Stimulated activated CD8-positive, alpha-beta memory T cell treated with anti-CD3 and anti-CD28 coated beads, Interleukin-7, amount 100 ng/mL, for 48 hours (primary cell): ENCODE results near the gene JARID2.

Source experiments
- DNase-seq, 2 donors: peaks; one replicate each; pipeline ENCODE4 v3.0.0-alpha.2; 2020; ENCODE audit warnings: low read depth in 1 of 2; ENCODE audit errors: extremely low read depth in 1 of 2

The JARID2 gene

GRCh38 chr6:15246666-15247499, 1.0 kb downstream of the JARID2 start:
- DNase-seq, result no peak

DNA sequence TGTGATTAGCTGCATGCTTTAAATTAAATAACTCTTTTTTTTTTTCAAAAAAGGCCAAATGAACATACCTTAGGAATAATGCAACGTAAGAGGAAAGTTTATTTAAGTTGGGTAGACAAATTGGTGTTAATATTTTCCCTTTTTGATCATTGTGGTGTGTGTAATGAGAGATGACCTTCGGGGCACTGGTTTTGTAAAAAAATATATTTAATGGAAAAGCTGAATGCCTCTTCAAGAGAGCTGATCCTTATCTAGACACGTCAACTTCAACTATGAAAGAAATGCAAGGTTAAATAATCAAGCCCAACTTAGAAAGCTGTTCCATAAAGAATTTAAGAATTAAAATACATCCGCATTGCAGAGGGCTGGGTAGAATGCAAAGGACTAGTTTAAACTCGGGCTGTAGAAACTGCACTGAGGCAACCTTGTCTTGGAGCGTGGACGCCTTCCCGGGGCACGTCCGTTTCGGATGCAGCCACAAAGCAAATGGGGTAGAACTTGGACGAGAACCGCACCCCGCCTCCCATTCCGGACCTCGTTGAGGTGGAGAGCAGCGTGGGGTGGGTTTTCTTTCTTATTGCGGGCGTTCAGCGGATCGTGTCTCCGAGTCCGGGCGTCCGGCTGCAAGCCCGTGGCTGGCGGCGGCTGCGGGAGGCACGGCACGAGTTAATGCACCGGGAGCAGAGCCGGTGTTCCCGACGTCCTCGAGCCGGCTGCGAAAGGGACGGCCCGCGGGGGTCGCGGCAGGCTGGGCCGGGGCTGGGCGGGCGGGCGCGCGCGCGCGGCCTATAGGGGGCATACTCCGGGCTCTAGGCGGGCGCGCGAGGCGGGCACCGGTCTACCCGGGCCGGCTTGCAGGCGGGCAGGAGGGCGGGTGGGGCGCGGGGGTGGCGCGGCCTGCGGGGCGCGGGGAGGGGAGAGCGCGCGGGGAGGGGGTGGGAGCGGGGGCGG, 1.9 kb downstream of the JARID2 start:
- DNase-seq, result peak; percentile 33 to 34

GRCh38 chr6:15248451-15249370, 2.8 kb downstream of the JARID2 start:
- DNase-seq, result peak; percentile 85 to 93

DNA sequence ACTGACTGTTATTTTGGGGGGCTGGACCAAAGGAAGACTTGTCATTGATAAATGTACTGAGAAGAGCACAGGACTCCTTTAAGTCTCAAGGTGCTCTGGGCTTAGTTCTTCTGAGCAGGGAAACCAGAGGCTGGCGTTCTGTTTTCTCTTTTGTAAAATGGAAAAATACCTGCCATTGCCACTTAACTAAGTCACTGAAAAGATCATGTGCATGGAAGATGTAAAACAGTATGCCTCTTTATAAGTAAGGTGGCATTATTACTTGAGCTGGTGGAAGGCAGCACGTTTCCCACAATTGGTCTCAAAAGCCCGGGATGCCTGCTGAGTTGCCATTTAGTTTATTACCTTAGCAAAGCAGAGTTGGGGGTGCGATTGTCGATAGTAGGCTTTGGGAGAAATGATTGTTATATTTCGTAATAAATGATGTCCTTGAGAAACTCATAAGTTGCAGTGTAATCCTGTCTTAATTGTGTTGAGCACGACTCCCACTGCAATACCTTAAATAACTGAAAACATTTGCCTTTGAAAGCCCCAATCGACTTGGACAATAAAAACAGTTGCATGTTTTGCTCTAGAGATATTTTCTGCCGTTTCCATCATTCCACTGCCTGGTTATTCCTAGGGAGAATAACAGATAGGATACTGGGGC, 3.6 kb downstream of the JARID2 start:
- no peak for DNase-seq

GRCh38 chr6:15250187-15251168, 4.6 kb downstream of the JARID2 start:
- no peak for DNase-seq

- DNase-seq, result no peak
These were observed 6.3 kb downstream of the JARID2 start for GRCh38 chr6:15252195-15252594.

DNA sequence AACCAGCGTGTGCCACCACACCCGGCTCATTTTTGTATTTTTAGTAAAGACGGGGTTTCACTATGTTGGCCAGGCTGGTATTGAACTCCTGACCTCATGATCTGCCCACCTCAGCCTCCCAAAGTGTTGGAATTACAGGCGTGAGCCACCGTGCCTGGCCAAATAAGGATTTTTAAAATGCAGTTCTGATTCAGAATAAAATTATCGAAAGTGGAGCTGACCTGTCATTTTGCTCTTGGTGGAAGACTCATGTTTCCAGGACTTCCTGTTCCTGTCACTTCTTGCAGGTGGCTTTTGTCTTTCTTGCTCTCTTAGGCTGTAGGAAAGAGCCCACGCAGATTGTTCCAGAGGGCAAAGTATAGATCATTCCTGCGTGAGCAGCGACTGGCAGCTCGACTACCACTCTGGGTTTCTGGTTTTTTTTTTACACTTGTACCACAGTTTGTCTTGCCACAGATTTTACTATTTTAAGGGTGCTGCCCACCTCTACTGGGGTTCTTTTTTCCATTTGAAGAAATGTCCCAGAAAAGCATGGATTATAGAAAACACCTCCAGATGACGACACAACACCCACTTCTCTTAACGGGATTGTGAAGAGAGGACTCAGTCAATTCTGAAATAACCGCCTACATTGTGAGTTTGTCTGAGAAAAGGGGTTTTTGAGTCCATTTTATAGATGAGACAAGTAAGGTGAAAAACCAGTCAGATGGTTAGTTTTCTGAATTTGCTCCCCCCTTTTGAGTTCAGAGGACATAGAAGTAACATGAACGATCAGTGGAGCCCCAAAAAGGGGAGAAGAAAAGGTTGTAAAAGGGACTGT, 7.5 kb downstream of the JARID2 start:
- no peak for DNase-seq

GRCh38 chr6:15254070-15254975, 8.5 kb downstream of the JARID2 start:
- no peak for DNase-seq

- no peak for DNase-seq
These were observed 9.6 kb downstream of the JARID2 start for GRCh38 chr6:15255481-15255880.

- no peak for DNase-seq
These were observed 10.1 kb downstream of the JARID2 start for GRCh38 chr6:15255909-15256395.

DNA sequence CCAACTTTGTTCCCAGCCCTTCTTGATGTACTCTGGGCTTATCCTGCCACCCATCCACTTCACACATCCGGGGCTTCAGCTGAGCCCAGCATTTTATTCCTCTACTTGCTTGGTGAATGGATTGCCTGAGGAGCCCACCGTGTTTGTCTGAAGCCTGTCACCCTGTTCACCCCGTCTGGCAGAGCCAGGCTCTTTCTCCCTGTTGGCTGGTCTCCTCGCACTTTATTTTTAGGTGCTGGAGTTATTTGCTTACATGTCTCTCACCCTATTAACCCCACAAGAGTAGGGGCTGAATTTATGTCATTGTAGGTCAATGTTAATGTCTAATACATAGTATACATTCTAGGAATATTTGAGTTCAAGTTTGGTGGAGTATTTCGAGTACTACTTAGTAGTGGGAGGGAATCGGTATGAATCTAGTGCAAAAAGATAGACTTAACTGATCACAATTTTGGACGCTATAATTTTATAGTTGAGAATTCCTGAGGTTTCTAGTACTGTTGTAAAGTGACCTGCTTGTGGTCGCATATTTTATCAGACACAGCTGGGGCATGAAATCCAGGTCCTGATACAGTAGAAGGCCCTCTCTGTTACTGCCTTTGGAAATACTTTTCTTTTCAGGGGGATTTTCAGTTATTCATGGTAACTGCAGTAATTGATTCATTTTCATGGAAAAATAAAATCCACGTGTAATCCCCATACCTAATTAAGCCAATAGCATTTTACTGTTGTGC, 10.8 kb downstream of the JARID2 start:
- no peak for DNase-seq

GRCh38 chr6:15257357-15258132, 11.7 kb downstream of the JARID2 start:
- no peak for DNase-seq

- no peak for DNase-seq
These were observed 13.9 kb downstream of the JARID2 start for GRCh38 chr6:15259766-15260098.

DNA sequence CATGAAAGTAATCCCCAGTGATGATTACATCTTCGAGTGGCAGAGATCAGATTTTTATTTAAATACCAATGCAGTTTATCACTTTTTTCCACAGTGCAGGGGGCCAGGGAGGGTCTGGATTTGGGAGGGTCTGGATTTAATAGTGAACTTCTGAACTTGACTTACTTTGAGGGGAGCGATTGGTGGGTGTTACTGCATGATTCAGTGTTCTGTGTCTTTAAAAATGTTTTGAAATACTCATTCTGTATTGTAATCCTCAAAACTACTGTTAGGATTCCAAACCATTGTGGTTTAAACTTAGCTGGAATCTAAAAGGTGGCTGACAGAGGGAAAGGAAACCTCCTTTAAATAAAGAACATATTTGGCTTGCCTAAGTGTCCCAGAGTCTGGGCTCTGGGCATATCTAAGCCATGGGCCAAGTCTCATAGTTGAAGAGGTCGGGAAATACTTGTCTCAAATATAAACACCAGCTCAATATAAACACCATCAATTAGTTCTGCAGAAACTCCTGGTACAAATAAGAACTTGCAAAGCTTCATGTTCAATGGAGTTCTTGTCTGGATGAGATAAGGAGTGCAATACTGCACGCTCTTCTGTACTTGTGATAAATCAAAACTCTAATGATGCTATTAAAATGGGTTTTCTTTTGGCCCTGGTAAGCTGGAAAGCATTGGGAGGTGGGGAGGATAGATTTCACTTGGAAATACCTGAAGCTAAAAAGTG, 14.4 kb downstream of the JARID2 start:
- DNase-seq, result no peak

DNA sequence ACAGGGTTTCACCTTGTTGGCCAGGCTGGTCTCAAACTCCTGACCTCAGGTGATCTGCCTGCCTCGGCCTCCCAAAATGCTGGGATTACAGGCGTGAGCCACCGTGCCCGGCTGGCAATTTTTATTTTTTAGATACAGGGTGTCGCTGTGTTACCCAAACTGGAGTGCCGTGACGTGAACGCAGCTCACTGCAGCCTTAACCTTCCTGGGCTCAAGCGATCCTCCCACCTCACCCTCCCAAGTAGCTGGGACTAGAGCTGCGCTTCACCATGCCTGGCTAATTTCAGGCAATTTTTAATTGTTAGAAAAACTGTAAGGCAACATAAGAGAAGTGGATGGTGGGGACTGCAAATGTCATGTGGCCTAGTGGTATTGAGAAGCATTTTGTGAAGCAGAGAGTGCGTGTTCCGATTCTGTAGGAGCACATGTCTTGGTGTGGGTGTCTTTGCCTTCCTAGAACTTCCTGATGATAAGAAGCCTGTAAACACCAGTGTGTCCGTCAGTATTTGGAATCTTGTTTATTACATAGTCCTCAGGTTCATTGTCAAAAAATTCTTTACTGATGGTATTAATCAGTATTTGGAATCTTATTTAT, 18.0 kb downstream of the JARID2 start:
- DNase-seq, result no peak
